Esophagus muscularis mucosa (tissue), 3 donors: ENCODE measurements around the gene ACIN1.

Source experiments
- CTCF ChIP-seq, 3 experiments: fragments of 200-600 bp in 2 of 3; fragments of 450-650 bp in 1 of 3; sonication (generic) in 2 of 3; IDR thresholded peaks; one replicate each; pipeline ENCODE4 v1.5.1; 2017 to 2019; ENCODE audit warnings: antibody characterized with exemption in 3 of 3, mild to moderate bottlenecking in 2 of 3, moderate library complexity in 1 of 3
- POLR2A ChIP-seq: fragments of 450-650 bp; IDR thresholded peaks from one replicate; pipeline ENCODE4 v1.6.1; 2017; ENCODE audit warnings: antibody characterized with exemption, moderate library complexity, mild to moderate bottlenecking, low read depth
- POLR2AphosphoS5 ChIP-seq, 2 donors: sonication (generic); formaldehyde crosslinking; IDR thresholded peaks; one replicate each; pipeline ENCODE4 v1.6.1; 2017; ENCODE audit warnings: antibody characterized with exemption in 2 of 2

- TF ChIP-seq CTCF (IDR thresholded peaks at IDR 0.05) (no peak), POLR2A (no peak), POLR2AphosphoS5 (IDR thresholded peaks at IDR 0.05) (no peak)
Observed at GRCh38 chr14:23139874-23140273, 44.9 kb upstream of the ACIN1 start.
